HG02588 (cell line): ENCODE data around the gene TRIP13.

Experiments used
- ATAC-seq: cut with Tn5 transposase; IDR thresholded peaks from one replicate; pipeline ENCODE4 v1.9.1; 2021; ENCODE audit warnings: mild to moderate bottlenecking, moderate library complexity; ENCODE audit not compliant: unreplicated experiment

Gene TRIP13

DNA sequence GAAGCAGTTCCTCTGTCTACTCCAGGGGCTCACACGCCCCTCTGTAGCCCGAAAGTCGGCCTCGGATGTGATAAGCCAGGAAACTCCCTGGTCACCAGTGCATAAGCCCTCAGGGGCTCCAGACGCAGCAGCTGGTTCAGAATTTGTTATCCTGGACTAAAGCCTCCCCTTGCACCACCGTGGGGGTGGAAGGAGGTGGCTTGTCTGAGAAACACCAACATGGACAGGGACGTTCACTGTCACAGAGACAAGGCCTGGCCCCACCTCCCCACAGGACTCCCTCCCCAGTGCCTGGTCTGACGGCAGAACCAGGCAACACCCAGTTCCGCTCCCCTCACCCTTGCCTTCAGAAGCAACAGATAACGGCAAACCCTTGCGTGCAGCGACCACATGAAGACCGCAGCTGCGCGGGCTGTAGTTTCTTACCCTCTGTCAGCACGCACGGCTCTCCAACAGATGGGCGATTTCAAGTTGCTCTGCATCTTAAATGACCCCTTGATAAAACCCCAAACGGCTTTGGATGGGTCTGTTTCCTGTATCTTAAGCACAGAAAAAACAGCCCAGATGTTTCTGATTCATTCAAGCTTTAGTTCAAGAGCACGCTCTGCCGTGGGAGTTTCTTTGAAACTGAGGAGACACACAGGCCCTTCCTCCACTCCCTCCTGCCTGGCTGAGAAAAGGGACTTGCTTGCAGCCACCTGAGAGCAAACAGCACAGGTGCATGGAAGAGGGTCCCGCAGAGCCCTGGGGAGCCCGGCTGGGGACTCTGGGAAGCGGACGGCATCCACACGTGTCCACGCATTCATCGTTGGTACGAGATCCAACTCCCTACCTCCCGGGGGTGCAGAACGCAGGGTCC lies 71.2 kb downstream of the TRIP13 start:
- ATAC-seq = peak; percentile 87

DNA sequence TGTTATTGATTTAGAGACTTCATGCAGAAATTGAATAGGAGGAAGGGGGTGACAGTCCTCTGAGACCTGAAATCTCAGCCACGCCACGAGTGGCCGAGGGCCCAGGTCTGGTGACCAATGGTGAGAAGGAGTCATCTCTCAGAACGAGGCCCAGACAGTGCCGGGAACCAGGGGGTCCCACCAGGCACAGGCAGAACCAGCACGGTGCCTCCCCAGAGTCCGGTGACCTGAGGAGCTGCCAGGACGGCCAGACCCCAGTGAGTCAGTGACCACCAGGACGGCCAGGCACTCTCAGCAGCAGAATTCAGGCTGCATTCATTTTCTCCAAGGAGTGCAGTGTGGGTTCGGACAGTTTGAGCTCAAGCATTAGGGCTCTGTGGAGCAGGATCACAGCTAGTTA lies 72.1 kb downstream of the TRIP13 start:
- no peak for ATAC-seq

DNA sequence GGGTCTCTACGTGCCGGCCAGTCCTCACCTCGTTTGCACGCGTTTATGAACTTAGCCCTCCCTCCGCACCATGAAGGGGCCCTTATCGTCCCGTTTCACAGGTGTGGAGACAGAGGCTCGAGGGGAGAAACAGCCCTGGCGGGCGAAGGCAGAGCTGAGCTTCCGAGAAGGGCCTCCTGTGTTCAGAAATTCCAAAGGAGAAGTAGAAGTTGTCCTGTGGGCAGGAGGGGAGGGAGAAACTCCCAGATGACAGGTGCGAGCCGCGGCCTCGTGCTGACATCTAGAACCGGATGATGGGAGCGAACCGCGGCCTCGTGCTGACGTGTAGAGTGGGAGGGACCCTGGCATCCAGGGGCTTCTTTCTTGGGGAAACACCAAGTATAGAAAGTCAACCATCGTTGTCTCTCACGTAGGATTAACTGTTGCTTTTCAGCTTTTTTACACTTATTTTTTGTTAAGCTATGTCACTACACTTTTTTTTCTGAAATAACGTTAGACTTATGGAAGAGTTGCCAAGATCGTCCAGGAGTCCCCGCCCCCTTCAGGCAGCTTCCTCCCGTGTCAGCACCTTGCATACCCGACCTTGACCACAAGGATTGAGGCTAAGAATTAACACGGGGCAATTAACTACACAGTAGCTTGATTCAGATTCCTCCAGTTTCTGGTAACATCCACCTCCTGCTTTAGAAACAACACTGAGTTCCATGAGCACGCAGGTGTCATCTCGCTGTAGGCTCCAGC lies 73.1 kb downstream of the TRIP13 start:
- ATAC-seq = no peak

DNA sequence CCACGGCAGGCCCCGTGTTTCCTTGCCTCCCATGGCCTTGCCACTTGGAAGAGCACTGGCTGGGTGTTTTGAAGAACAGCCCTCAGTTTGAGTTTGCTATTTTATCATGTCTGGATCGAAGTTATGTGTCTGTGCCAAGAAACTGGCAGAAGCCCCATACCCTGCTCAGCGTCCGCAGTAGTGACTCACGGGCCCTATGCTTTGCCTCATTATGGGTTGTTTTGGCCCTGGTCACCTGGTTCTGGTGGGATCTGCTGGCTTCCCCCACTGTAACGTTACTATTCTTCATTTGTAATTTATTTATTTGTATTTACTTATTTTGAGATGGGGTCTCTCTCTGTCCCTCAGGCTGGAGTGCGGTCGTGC lies 73.6 kb downstream of the TRIP13 start:
- ATAC-seq = no peak

DNA sequence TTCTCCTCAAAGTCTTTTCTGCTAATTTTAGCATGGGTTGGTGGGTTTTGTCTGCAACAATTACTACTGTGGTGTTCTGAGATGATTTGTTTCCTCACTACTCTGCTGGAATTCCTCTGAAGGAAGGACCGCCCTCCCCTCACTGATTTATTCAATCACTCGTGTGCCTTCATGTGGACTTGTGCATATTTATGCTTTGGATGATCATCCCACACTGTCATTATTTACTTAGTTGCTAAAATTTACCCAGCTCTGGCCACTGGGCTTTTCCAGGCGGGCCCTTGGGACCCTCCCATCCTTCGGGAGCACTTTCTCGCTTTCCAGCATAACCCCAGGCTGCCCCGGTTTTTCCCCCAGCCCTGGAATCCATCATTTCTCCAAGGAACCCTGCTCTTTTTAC lies 74.3 kb downstream of the TRIP13 start:
- ATAC-seq = no peak
